ENCODE results near the gene U2AF1L4.

Gene U2AF1L4

DNA sequence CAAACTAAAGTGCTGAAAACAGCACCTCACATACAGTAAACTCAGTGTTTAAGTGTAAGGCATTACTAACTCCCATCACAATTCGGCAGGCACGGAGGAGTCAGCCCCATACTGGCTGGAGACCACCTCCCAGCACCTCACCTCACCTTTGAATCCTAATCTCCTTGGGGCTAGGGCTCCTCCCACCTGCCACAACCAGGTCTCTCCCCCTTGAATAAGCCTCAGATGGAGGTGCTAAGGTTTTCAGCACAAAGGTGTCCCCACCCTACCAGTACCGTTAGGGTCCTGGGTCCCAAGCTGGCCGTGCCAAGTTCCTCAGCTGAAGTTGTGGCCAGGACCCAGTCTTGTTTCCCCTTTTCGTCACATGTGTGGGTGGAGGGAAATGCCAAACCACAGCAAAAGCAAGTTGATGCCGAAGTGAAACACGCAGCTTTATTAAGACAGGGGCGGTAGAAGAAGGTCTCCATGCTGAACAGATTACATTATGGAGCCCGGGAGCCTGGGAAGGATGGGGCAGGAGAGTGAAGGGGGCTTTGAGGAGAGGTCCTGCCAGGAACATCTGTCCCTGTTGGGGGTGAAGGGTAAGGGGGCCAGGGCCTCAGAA, 3.0 kb downstream of the U2AF1L4 start, which contains the start of gene IGFLR1:
Gene IGFLR1 (minus strand): TSS at position 332 of the 604 bp plus-strand sequence. CDS start 1,272 bp downstream, outside the sequence.
- no peaks in the 10 kb centered on the region for H3K9me3 ChIP-seq (ENCODE audit: low read depth, low read length)
- no peak within 1 kb of the TSS for H3K9ac ChIP-seq (ENCODE audit: insufficient read length)

DNA sequence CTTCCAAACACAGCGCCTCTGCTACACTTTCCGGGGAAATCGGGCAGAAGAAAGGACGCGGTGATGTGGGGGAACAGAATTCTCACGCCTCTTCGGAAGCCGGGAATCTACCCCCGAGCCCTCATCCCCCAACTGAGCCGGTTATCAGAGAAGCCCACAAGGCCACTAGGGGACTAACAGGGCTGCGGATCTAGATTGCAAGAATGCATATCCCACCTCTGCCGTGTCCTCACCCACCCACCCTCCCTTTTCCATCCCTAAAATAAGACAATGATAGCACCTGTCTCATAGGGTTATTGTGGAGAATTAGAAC, 4.1 kb downstream of the U2AF1L4 start:
- TF ChIP-seq POLR2AphosphoS5 (IDR thresholded peaks at IDR 0.05; ENCODE audit: borderline replicate concordance, low read depth, low read length) (no peak), FOXP2 (optimal IDR thresholded peaks at IDR 0.05; ENCODE audit: control extremely low read depth, extremely low read length, insufficient read depth) (no peak), EZH2 (IDR thresholded peaks at IDR 0.05) (no peak)
- peak overlapping the region; percentile 86 for H3K4me3 ChIP-seq
- peak overlapping the region; percentile 69; the same call in 1 of the 2 replicates for H3K27ac ChIP-seq
- peaks cover 29% of the 10 kb centered on the region; the same call in 1 of the 2 replicates for H3K36me3 ChIP-seq (ENCODE audit: insufficient read depth, low read length)
- H3K9ac ChIP-seq (ENCODE audit: insufficient read length): peak overlapping the region; percentile 64
- no peaks in the 10 kb centered on the region for H3K9me3 ChIP-seq (ENCODE audit: low read depth, low read length)
- DNase-seq (ENCODE audit: low read depth, low spot score): no peak

More for the DNA sequence above, 3.0 kb downstream of the U2AF1L4 start, which contains the start of gene IGFLR1:
- DNase-seq (ENCODE audit: low read depth, low spot score): no peak
- no peak for TF ChIP-seq EZH2 (IDR thresholded peaks at IDR 0.05)
- no peak for TF ChIP-seq POLR2AphosphoS5 (IDR thresholded peaks at IDR 0.05; ENCODE audit: borderline replicate concordance, low read depth, low read length)
- no peak for TF ChIP-seq FOXP2 (optimal IDR thresholded peaks at IDR 0.05; ENCODE audit: control extremely low read depth, extremely low read length, insufficient read depth)
- Histone ChIP-seq H3K36me3 (ENCODE audit: insufficient read depth, low read length) (peaks cover 20% of the 10 kb centered on the region; the same call in 1 of the 2 replicates), H3K4me3 (no peak within 1 kb of the TSS), H3K27ac (no peak within 1 kb of the TSS)

DNA sequence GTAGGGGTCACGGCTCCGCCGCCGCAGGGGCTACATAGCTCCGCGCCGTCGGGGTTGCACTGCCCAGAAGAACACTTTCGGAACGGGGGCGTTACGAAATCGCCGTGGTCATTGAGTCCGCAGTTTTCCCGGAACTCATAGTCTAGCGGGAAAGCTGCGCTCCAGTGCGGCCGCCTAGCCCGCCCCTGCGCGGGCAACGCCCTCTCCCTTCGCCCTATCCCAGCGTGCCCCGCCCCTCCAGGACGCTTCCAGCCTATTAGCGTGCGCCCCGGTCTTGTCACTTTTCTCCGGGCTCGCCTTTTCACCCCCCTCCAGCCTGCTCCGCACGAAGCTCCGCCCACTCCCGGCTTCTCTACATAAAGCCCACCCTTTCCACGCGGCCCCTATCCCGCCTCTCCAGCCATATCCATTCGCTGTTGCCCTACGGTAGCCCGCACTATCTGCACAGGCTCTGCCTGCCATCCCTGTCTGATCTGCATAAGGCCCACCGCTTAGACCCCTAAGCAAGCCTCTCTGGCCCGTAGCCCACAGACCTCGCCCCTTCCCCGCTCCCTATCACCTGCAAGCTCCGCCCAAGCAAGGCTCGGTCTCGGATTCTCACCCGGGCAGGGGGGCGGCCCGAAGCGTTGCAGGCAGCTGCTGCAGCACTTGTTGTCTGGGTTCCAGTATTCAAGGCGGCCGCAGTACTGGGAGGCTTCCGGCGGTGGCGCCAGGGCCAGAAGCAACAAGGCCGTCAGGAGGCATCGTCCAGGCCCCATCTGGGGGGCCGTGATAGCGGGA, 4.6 kb downstream of the U2AF1L4 start:
- Histone ChIP-seq H3K27ac (peak overlapping the region; percentile 69; the same call in 1 of the 2 replicates), H3K9ac (ENCODE audit: insufficient read length) (peak overlapping the region; percentile 76), H3K4me3 (peak overlapping the region; percentile 86), H3K9me3 (ENCODE audit: low read depth, low read length) (no peaks in the 10 kb centered on the region), H3K36me3 (ENCODE audit: insufficient read depth, low read length) (peaks cover 29% of the 10 kb centered on the region; the same call in 1 of the 2 replicates)
- TF ChIP-seq EZH2 (IDR thresholded peaks at IDR 0.05) (no peak), POLR2AphosphoS5 (IDR thresholded peaks at IDR 0.05; ENCODE audit: borderline replicate concordance, low read depth, low read length) (peak; percentile 86)
- DNase-seq (ENCODE audit: low read depth, low spot score): peak; percentile 76

DNA sequence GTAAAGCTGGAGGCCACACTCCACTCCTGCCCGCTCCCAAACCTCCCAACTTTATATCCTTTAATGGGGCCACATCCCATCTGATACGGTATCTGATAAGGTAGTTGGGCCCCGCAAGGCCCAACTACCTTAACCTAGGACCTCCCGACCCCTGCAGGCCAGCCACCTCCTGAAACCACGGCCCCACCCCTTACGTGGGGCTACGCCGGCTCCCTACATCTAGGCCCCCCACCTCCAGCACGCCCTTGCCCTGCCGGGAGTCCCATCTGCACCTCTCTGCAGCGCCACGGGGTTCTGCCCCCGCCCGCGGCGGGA, 5.2 kb downstream of the U2AF1L4 start:
- peak overlapping the region; percentile 86 for H3K4me3 ChIP-seq
- TF ChIP-seq POLR2AphosphoS5 (IDR thresholded peaks at IDR 0.05; ENCODE audit: borderline replicate concordance, low read depth, low read length) (0 out of 2 replicates have a peak, but pooled peaks have one; percentile 4), EZH2 (IDR thresholded peaks at IDR 0.05) (no peak)
- H3K36me3 ChIP-seq (ENCODE audit: insufficient read depth, low read length): peaks cover 29% of the 10 kb centered on the region; the same call in 1 of the 2 replicates
- H3K9me3 ChIP-seq (ENCODE audit: low read depth, low read length): no peaks in the 10 kb centered on the region
- no peak for DNase-seq (ENCODE audit: low read depth, low spot score)
- peak overlapping the region; percentile 76 for H3K9ac ChIP-seq (ENCODE audit: insufficient read length)
- H3K27ac ChIP-seq: no peak overlapping the region

DNA sequence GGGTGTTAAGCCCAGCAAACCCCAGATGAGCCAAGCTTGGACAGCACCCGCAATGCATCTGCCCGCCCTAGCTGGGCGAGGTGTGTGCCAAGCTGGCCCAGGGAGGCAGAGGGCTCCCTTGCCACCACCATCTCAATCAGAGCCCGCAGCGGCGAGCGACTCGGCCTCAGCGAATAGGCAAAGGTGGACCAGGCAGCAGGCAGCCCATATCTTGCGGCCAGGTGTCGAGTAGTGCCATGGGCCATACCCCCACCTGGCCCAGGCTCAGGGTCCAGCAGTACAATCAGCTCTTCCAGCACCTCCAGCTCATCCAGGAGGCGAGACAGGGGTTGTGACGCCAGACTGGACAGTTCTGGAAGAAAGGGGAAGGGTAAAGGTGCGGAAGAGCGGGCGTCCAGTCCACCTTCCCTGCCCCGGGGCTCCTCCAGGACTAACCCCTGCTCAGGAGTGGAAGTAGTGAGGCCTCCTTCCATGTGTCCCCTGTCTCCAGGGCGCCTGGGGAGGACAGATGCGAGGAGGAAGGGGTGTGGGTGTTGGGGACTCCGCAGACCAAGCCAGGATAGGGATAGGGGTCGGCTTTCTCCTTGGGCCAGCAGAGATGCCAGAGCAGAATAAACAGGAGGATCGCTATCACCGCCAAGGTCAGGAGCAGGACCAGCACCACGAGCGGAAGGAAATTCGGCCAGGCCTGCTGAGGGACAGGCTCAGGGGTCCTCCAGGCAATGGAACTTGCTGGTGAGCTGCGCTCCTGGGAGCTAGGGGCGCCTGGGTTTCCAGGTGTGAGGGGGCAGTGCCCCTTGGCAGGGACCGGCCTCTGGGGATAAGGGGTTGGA, 5.7 kb downstream of the U2AF1L4 start:
- no peak overlapping the region for H3K27ac ChIP-seq
- H3K4me3 ChIP-seq: peak overlapping the region; percentile 86

DNA sequence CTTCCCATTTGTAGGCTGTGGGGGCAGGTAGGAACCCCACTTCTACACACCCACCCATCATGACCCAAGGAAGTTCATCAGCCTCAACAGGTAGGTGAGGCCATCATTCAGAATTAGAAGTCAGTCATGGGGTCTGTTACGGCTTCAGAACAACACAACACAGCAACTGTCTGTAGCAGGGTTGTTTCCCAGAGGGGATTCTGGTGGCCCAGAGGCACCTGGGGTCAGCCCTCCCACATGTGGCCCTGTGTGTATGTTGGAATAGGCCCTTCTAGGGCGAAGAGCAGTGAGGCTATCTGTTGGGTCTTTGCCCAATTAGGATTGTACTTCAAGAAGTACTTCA, 6.4 kb downstream of the U2AF1L4 start:
- TF ChIP-seq EZH2 (IDR thresholded peaks at IDR 0.05): no peak
- TF ChIP-seq POLR2AphosphoS5 (IDR thresholded peaks at IDR 0.05; ENCODE audit: borderline replicate concordance, low read depth, low read length): no peak
- no peak overlapping the region for H3K9ac ChIP-seq (ENCODE audit: insufficient read length)
- no peaks in the 10 kb centered on the region for H3K9me3 ChIP-seq (ENCODE audit: low read depth, low read length)
- no peak overlapping the region for H3K27ac ChIP-seq
- H3K36me3 ChIP-seq (ENCODE audit: insufficient read depth, low read length): peaks cover 33% of the 10 kb centered on the region; the same call in 1 of the 2 replicates
- no peak overlapping the region for H3K4me3 ChIP-seq
- DNase-seq (ENCODE audit: low read depth, low spot score): no peak

More for the DNA sequence above, 5.7 kb downstream of the U2AF1L4 start:
- TF ChIP-seq POLR2AphosphoS5 (IDR thresholded peaks at IDR 0.05; ENCODE audit: borderline replicate concordance, low read depth, low read length) (peak; percentile 15; the same call in 1 of the 2 replicates), EZH2 (IDR thresholded peaks at IDR 0.05) (no peak)
- no peaks in the 10 kb centered on the region for H3K9me3 ChIP-seq (ENCODE audit: low read depth, low read length)
- H3K9ac ChIP-seq (ENCODE audit: insufficient read length): no peak overlapping the region
- H3K36me3 ChIP-seq (ENCODE audit: insufficient read depth, low read length): peaks cover 33% of the 10 kb centered on the region; the same call in 1 of the 2 replicates
- no peak for DNase-seq (ENCODE audit: low read depth, low spot score)

DNA sequence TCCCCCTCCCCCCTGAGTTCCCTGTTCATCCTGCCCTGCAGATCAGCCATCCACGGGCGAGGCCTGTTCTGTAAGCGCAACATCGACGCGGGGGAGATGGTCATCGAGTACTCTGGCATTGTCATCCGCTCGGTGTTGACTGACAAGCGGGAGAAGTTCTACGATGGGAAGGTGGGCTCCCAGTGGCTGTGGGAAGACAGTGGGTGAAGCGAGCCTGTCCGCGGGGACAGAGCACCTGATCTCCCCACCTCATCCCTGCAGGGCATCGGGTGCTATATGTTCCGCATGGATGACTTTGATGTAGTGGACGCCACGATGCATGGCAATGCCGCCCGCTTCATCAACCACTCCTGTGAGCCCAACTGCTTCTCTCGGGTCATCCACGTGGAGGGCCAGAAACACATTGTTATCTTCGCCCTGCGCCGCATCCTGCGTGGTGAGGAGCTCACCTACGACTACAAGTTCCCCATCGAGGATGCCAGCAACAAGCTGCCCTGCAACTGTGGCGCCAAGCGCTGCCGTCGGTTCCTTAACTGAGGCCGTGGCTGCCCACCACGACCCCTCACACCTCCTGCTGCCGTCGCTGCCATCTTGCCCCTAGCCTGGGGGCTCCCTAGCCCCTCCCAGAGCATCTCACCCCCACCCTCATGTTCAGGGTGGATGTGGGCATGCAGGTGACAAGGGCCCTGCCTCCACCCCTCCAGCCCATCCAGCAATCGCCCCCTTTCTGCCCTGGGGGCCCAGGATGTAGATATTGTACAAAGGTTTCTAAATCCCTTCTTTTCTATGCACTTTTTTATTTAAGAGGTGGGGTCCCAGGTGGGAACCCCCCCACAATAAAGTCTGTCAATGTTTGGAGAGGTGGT, 7.0 kb downstream of the U2AF1L4 start:
- TF ChIP-seq EZH2 (IDR thresholded peaks at IDR 0.05): no peak
- TF ChIP-seq FOXP2 (optimal IDR thresholded peaks at IDR 0.05; ENCODE audit: control extremely low read depth, extremely low read length, insufficient read depth): no peak
- TF ChIP-seq POLR2AphosphoS5 (IDR thresholded peaks at IDR 0.05; ENCODE audit: borderline replicate concordance, low read depth, low read length): no peak
- Histone ChIP-seq H3K36me3 (ENCODE audit: insufficient read depth, low read length) (peaks cover 32% of the 10 kb centered on the region; the same call in 1 of the 2 replicates), H3K9me3 (ENCODE audit: low read depth, low read length) (no peaks in the 10 kb centered on the region), H3K9ac (ENCODE audit: insufficient read length) (no peak overlapping the region), H3K4me3 (no peak overlapping the region), H3K27ac (no peak overlapping the region)
- no peak for DNase-seq (ENCODE audit: low read depth, low spot score)
